H1 (cell line): ENCODE measurements around the gene CNNM2. TPM values are rescaled to one million over a fixed set of nuclear protein-coding genes. Genes with fewer than 3 reads are reported as not detected.

Experiments
- CTCF ChIA-PET: fragments of 300-600 bp; sonication (Branson Sonifier 250); formaldehyde crosslinking; loops from one replicate; lab custom pipeline; 2021; ENCODE audit not compliant: partially characterized antibody; lab: Charles Lee
- POLR2A ChIA-PET: fragments of 300-600 bp; sonication (Branson Sonifier 250); formaldehyde crosslinking; loops from one replicate; lab custom pipeline; 2021; ENCODE audit warnings: inconsistent platforms; ENCODE audit not compliant: partially characterized antibody; lab: Charles Lee
- DNase-seq, 2 experiments: peaks; one replicate each; pipeline versions ENCODE4 v3.0.0 to v3.0.0-alpha.2; 2010 to 2022; ENCODE audit warnings: low spot score in 2 of 2, low read depth in 1 of 2, mixed read lengths in 1 of 2
- FAIRE-seq: peaks from 2 replicates; lab custom pipeline; 2011; peaks lifted over from hg19 to GRCh38; lab: Jason Lieb, UNC
- H2AFZ ChIP-seq: 2 replicates; pipeline ENCODE4 v1.8.1; 2012; ENCODE audit warnings: low read length, inconsistent platforms
- H2AK5ac ChIP-seq: 2 replicates; pipeline ENCODE4 v1.6.1; 2013; ENCODE audit warnings: low read depth, low read length
- H2BK120ac ChIP-seq: replicated peaks from 2 replicates; pipeline ENCODE3; 2013; ENCODE audit warnings: low read depth, low read length, inconsistent platforms
- H2BK12ac ChIP-seq: 2 replicates; pipeline ENCODE4 v1.6.1; 2013; ENCODE audit warnings: low read depth, low read length
- H2BK15ac ChIP-seq: 2 replicates; pipeline ENCODE4 v1.6.1; 2013; ENCODE audit warnings: low read length
- H2BK20ac ChIP-seq: 2 replicates; pipeline ENCODE4 v1.6.1; 2013; ENCODE audit warnings: low read length
- H2BK5ac ChIP-seq: 2 replicates; pipeline ENCODE4 v1.6.1; 2013; ENCODE audit warnings: low read depth, low read length
- H3K14ac ChIP-seq: 2 replicates; pipeline ENCODE4 v1.6.1; 2013; ENCODE audit warnings: inconsistent platforms; ENCODE audit not compliant: insufficient read length
- H3K18ac ChIP-seq: 2 replicates; pipeline ENCODE4 v1.6.1; 2013; ENCODE audit warnings: low read length; ENCODE audit errors: extremely low read depth
- H3K23ac ChIP-seq: 2 replicates; pipeline ENCODE4 v1.6.1; 2013; ENCODE audit warnings: inconsistent platforms; ENCODE audit not compliant: insufficient read length
- H3K23me2 ChIP-seq: 2 replicates; pipeline ENCODE4 v1.6.1; 2013; ENCODE audit warnings: low read depth, low read length
- H3K27ac ChIP-seq: 2 replicates; pipeline ENCODE4 v1.6.1; 2011; ENCODE audit warnings: low read depth, low read length, inconsistent platforms
- H3K27me3 ChIP-seq, 4 experiments: replicated peaks in 1 of 4; 1 replicate in 1 of 4; 2 replicates in 3 of 4; pipeline versions ENCODE4 v1.6.1 to v1.8.1; 2011 to 2013; ENCODE audit warnings: low read length in 3 of 4, mild to moderate bottlenecking in 3 of 4, inconsistent platforms in 2 of 4, mixed read lengths in 2 of 4, moderate library complexity in 1 of 4; ENCODE audit not compliant: control insufficient read depth in 3 of 4, insufficient read depth in 3 of 4; ENCODE audit errors: extremely low read depth in 1 of 4
- H3K36me3 ChIP-seq, 4 experiments: 2 replicates each; pipeline versions ENCODE4 v1.6.1 to v1.8.1; 2011 to 2013; ENCODE audit warnings: mild to moderate bottlenecking in 4 of 4, low read length in 3 of 4, moderate library complexity in 2 of 4, control low read depth in 1 of 4, inconsistent platforms in 1 of 4; ENCODE audit not compliant: insufficient read depth in 4 of 4, control insufficient read depth in 2 of 4
- H3K4ac ChIP-seq: replicated peaks from 2 replicates; pipeline ENCODE3; 2013; ENCODE audit warnings: low read length, low read depth, mixed read lengths, inconsistent platforms; ENCODE audit not compliant: insufficient read length
- H3K4me1 ChIP-seq, 4 experiments: replicated peaks in 1 of 4; 1 replicate in 1 of 4; 2 replicates in 3 of 4; pipeline versions ENCODE4 v1.6.1 to v1.8.1; 2011 to 2013; ENCODE audit warnings: low read length in 3 of 4, inconsistent platforms in 2 of 4, mixed read lengths in 1 of 4; ENCODE audit not compliant: insufficient read depth in 4 of 4, control insufficient read depth in 3 of 4
- H3K4me2 ChIP-seq, 2 experiments: 2 replicates each; pipeline versions ENCODE4 v1.6.1 to v1.8.1; 2011 to 2013; ENCODE audit warnings: low read depth in 2 of 2, low read length in 2 of 2, control low read depth in 1 of 2, inconsistent platforms in 1 of 2, mild to moderate bottlenecking in 1 of 2; ENCODE audit not compliant: insufficient read depth in 1 of 2
- H3K4me3 ChIP-seq, 4 experiments: fragments of 200-600, 300-600 bp in 1 of 4; sonication (generic), shearing (Covaris generic), sonication (Bioruptor Twin) in 1 of 4; 2 replicates each; pipeline versions ENCODE4 v1.5.1 to v1.8.1; 2011 to 2016; ENCODE audit warnings: low read length in 4 of 4, low read depth in 3 of 4, control low read depth in 2 of 4, inconsistent platforms in 2 of 4, mild to moderate bottlenecking in 2 of 4, mixed read lengths in 1 of 4, moderate library complexity in 1 of 4; ENCODE audit not compliant: insufficient read depth in 2 of 4; ENCODE audit errors: extremely low read depth in 1 of 4
- H3K56ac ChIP-seq: replicated peaks from 2 replicates; pipeline ENCODE3; 2013; ENCODE audit warnings: low read depth, mild to moderate bottlenecking, mixed read lengths, low read length, inconsistent platforms; ENCODE audit not compliant: insufficient read length
- H3K79me1 ChIP-seq: 2 replicates; pipeline ENCODE4 v1.6.1; 2013; ENCODE audit warnings: low read depth, low read length, control low read depth
- H3K79me2 ChIP-seq, 2 experiments: 2 replicates each; pipeline versions ENCODE4 v1.6.1 to v1.8.1; 2012 to 2013; ENCODE audit warnings: low read length in 2 of 2, mild to moderate bottlenecking in 2 of 2, inconsistent platforms in 1 of 2; ENCODE audit not compliant: insufficient read depth in 2 of 2, control insufficient read depth in 1 of 2
- H3K9ac ChIP-seq, 4 experiments: replicated peaks in 1 of 4; 1 replicate in 1 of 4; 2 replicates in 3 of 4; pipeline versions ENCODE4 v1.6.1 to v1.8.1; 2011 to 2013; ENCODE audit warnings: low read depth in 3 of 4, low read length in 3 of 4, control low read depth in 2 of 4, mild to moderate bottlenecking in 2 of 4, moderate library complexity in 2 of 4, inconsistent platforms in 1 of 4; ENCODE audit errors: extremely low read depth in 1 of 4
- H3K9me3 ChIP-seq, 2 experiments: 2 replicates each; pipeline versions ENCODE4 v1.6.1 to v1.8.1; 2012 to 2013; ENCODE audit warnings: mild to moderate bottlenecking in 2 of 2, moderate library complexity in 2 of 2, control low read depth in 1 of 2, inconsistent platforms in 1 of 2, low read depth in 1 of 2, low read length in 1 of 2, mixed read lengths in 1 of 2; ENCODE audit not compliant: insufficient read depth in 2 of 2
- H4K20me1 ChIP-seq, 2 experiments: replicated peaks in 1 of 2; 2 replicates each; pipeline versions ENCODE3 to v1.8.1; 2011 to 2013; ENCODE audit warnings: inconsistent platforms in 2 of 2, low read length in 2 of 2, mild to moderate bottlenecking in 1 of 2; ENCODE audit not compliant: insufficient read depth in 2 of 2, control insufficient read depth in 1 of 2
- H4K5ac ChIP-seq: 2 replicates; pipeline ENCODE4 v1.6.1; 2013; ENCODE audit warnings: low read length, low read depth, mixed read lengths, inconsistent platforms; ENCODE audit not compliant: insufficient read length
- H4K8ac ChIP-seq: 2 replicates; pipeline ENCODE4 v1.8.0; 2013; ENCODE audit warnings: mild to moderate bottlenecking, moderate library complexity, low read length, inconsistent platforms; ENCODE audit not compliant: insufficient read depth; ENCODE audit errors: extremely low read depth
- H4K91ac ChIP-seq: replicated peaks from 2 replicates; pipeline ENCODE3; 2013; ENCODE audit warnings: low read length, mixed read lengths, inconsistent platforms; ENCODE audit not compliant: insufficient read length
- CEBPB ChIP-seq: IDR thresholded peaks from 2 replicates; pipeline ENCODE4 v1.6.1; 2012; ENCODE audit warnings: low read depth, low read length
- CTBP2 ChIP-seq: IDR thresholded peaks from 2 replicates; pipeline ENCODE4 v1.7.0; 2011; ENCODE audit warnings: borderline replicate concordance, mild to moderate bottlenecking, moderate library complexity, mixed read lengths, low read length; ENCODE audit not compliant: insufficient read depth, insufficient read length
- KDM5A ChIP-seq: fragments of 200-600 bp; IDR thresholded peaks from 2 replicates; pipeline ENCODE4 v1.7.1; 2012; ENCODE audit warnings: mild to moderate bottlenecking, low read length, inconsistent platforms, mixed read lengths
- POLR2AphosphoS5 ChIP-seq: IDR thresholded peaks from 2 replicates; pipeline ENCODE4 v1.6.1; 2011; ENCODE audit warnings: low read depth, low read length
- SIX5 ChIP-seq: IDR thresholded peaks from 2 replicates; pipeline ENCODE4 v1.6.1; 2011; ENCODE audit warnings: mild to moderate bottlenecking, low read depth, low read length
- TBP ChIP-seq: IDR thresholded peaks from 2 replicates; pipeline ENCODE4 v1.6.1; 2011; ENCODE audit warnings: low read depth, low read length, improper control_type of control experiment
- YY1 ChIP-seq: IDR thresholded peaks from 2 replicates; pipeline ENCODE4 v1.6.1; 2011; ENCODE audit warnings: low read depth, mild to moderate bottlenecking, low read length
- WGBS, 2 experiments: shearing (Covaris generic) in 1 of 2; methylation state at CpG; one replicate each; pipeline versions ENCODE4 v1.1.6 to v1.1.7; 2013 to 2015; ENCODE audit warnings: low lambda C conversion rate in 2 of 2, mixed read lengths in 2 of 2, inconsistent platforms in 1 of 2, low coverage in 1 of 2, missing lambda C conversion rate in 1 of 2; ENCODE audit not compliant: insufficient replicate concordance in 2 of 2, insufficient coverage in 1 of 2, insufficient read length in 1 of 2; ENCODE audit errors: extremely low coverage in 1 of 2, missing lambda C conversion rate in 1 of 2; 5-methylcytosine and 5-hydroxymethylcytosine counted together
- polyA plus RNA-seq, 7 experiments: library from polyadenylated mRNA; depleted of rRNA in 3 of 7; stranded (reverse) in 5 of 7; unstranded in 2 of 7; fragments of >200 nt in 5 of 7; fragments of 200-250 nt in 2 of 7; gene quantifications; 1 replicate in 5 of 7; 2 replicates in 1 of 7; 4 replicates in 1 of 7; pipeline versions ENCODE4 v1.2.1 to v1.2.3, GENCODE V29; 2011 to 2013; ENCODE audit warnings: missing spikeins in 2 of 7, mixed read lengths in 2 of 7
- total RNA-seq: library from RNA; stranded (reverse); fragmentation: NEBNext Ultra II Directional; extraction: Animal tissue kit (Norgen Biotek cat#: 25700); gene quantifications from 2 replicates; pipeline ENCODE4 v1.2.1, GENCODE V29; 2021

Gene CNNM2
- total and polyA plus RNA-seq, 2 of the 8 experiments (the other 6 are each of a cell fraction or from before 2014, with no cell fraction given) = 7.3 to 23.6 TPM

DNA sequence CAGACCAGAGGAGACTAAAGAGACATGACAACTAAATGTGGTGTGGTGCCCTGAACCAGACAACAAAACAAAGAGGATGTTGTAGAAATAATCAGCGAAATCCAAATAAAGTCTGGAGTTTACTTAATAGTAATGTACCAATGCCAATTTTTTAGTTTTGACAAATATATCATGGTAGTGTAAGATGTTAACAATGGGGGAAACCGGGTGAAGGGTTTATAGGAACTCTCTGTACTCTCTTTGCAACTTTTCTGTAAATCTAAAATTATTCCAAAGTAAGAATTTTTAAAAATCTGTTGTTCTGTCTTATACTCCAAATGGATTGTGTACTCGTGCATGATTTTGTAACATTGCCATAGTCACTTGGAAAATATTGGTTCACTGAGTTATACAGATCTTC is 129.3 kb downstream of the CNNM2 start:
- FAIRE-seq = no peak
- Histone ChIP-seq H4K20me1 (peaks cover 0 to 3% of the 10 kb centered on the region in 2 experiments), H3K4me1 (peaks cover 0 to 14% (median 8%) of the 10 kb centered on the region in 4 experiments; a peak in 5 of 7 replicates), H3K18ac (no peak overlapping the region), H2BK120ac (no peak overlapping the region), H3K9ac (no peak overlapping the region), H4K5ac (no peak overlapping the region), H3K79me2 (no peaks in the 10 kb centered on the region), H2BK12ac (no peak overlapping the region), H3K56ac (no peak overlapping the region), H3K23me2 (no peaks in the 10 kb centered on the region), H2BK15ac (no peak overlapping the region), H3K4me2 (no peak overlapping the region), H3K14ac (no peak overlapping the region), H3K27ac (no peak overlapping the region), H3K4me3 (no peak overlapping the region), H3K79me1 (no peaks in the 10 kb centered on the region), H2AFZ (no peak overlapping the region), H3K27me3 (no peaks in the 10 kb centered on the region), H3K36me3 (no peaks in the 10 kb centered on the region), H3K4ac (no peak overlapping the region), H4K8ac (no peak overlapping the region), H3K9me3 (no peaks in the 10 kb centered on the region), H2BK20ac (no peak overlapping the region), H3K23ac (no peak overlapping the region), H4K91ac (no peak overlapping the region), H2BK5ac (no peak overlapping the region), H2AK5ac (no peak overlapping the region)
- 91% methylated on average over 3 of the region's 3 CpGs; no CpG with 5 or more reads in 1 of the 2 experiments for WGBS, 2 experiments
- no peak for DNase-seq
- ChIA-PET POLR2A (interaction anchor here (0.6 kb wide), 1 partner anchor 231 kb away, joined by 3 read pairs; no protein-coding TSS in a partner anchor), CTCF (interaction anchor here (0.6 to 0.9 kb wide), 2 partner anchors 8 to 94 kb away, joined by 3 to 4 read pairs; no protein-coding TSS in a partner anchor)
- TF ChIP-seq CEBPB (no peak), POLR2AphosphoS5 (no peak), SIX5 (no peak), TBP (no peak), YY1 (no peak), KDM5A (no peak), CTBP2 (no peak)
